Endodermal cell (in vitro differentiated cells): ENCODE data around the gene ERVMER34-1. TPM values are rescaled to one million over a fixed set of nuclear protein-coding genes. Genes with fewer than 3 reads are reported as not detected.
A peak's percentile ranks its signal among the peaks of the same experiment; 100 is the strongest.

Experiments used
- DNase-seq: peaks from one replicate; pipeline ENCODE4 v3.0.0-alpha.2; 2017
- H3K27ac ChIP-seq: 2 replicates; pipeline ENCODE4 v1.5.1; 2013; ENCODE audit warnings: mild to moderate bottlenecking, low read depth, low read length, moderate library complexity
- H3K27me3 ChIP-seq: 2 replicates; pipeline ENCODE4 v1.6.1; 2013; ENCODE audit warnings: mild to moderate bottlenecking, low read length, moderate library complexity; ENCODE audit not compliant: insufficient read depth, control insufficient read depth, poor library complexity, severe bottlenecking
- H3K36me3 ChIP-seq: 2 replicates; pipeline ENCODE4 v1.7.0; 2013; ENCODE audit warnings: mild to moderate bottlenecking, low read length, moderate library complexity; ENCODE audit not compliant: control insufficient read depth, insufficient read depth
- H3K4me1 ChIP-seq: one replicate; pipeline ENCODE4 v1.7.0; 2013; ENCODE audit warnings: low read length; ENCODE audit not compliant: control insufficient read depth, insufficient read depth
- H3K4me3 ChIP-seq: 2 replicates; pipeline ENCODE4 v1.5.1; 2013; ENCODE audit warnings: mild to moderate bottlenecking, low read length, moderate library complexity
- H3K9ac ChIP-seq: 2 replicates; pipeline ENCODE4 v1.6.1; 2013; ENCODE audit warnings: mild to moderate bottlenecking, low read length, moderate library complexity; ENCODE audit not compliant: poor library complexity, severe bottlenecking; ENCODE audit errors: extremely low read depth
- H3K9me3 ChIP-seq: 2 replicates; pipeline ENCODE4 v1.6.1; 2013; ENCODE audit warnings: mild to moderate bottlenecking, low read length, moderate library complexity; ENCODE audit not compliant: control insufficient read depth
- H3K27ac Mint-ChIP-seq: 2 replicates; pipeline ENCODE4 v1.8.0; 2020; ENCODE audit warnings: mixed read lengths
- H3K27me3 Mint-ChIP-seq: 2 replicates; pipeline ENCODE4 v1.8.0; 2021; ENCODE audit warnings: mild to moderate bottlenecking, mixed read lengths; ENCODE audit not compliant: insufficient read depth
- H3K36me3 Mint-ChIP-seq: 2 replicates; pipeline ENCODE4 v1.8.0; 2020; ENCODE audit warnings: low read depth, mixed read lengths
- H3K4me1 Mint-ChIP-seq: 2 replicates; pipeline ENCODE4 v1.8.0; 2020; ENCODE audit warnings: mixed read lengths
- H3K4me3 Mint-ChIP-seq: 2 replicates; pipeline ENCODE4 v1.8.0; 2020; ENCODE audit warnings: mild to moderate bottlenecking, moderate library complexity, mixed read lengths
- H3K9me3 Mint-ChIP-seq: 2 replicates; pipeline ENCODE4 v1.8.0; 2020; ENCODE audit warnings: mild to moderate bottlenecking, mixed read lengths
- CTCF ChIP-seq: fragments of 200-600 bp; sonication (generic); conservative IDR thresholded peaks from 2 replicates; pipeline ENCODE4 v1.5.0; 2021; ENCODE audit warnings: antibody characterized with exemption, mild to moderate bottlenecking
- WGBS, 2 experiments: methylation state at CpG; one replicate each; pipeline versions ENCODE4 v1.1.5 to v1.1.7; 2013; ENCODE audit warnings: missing lambda C conversion rate in 2 of 2, mixed read lengths in 1 of 2; ENCODE audit not compliant: insufficient coverage in 1 of 2, insufficient read length in 1 of 2; 5-methylcytosine and 5-hydroxymethylcytosine counted together
- total RNA-seq, 2 donors: library from RNA; stranded (reverse); fragmentation: NEBNext Ultra II Directional in 1 of 2; extraction: Animal tissue kit (Norgen Biotek cat#: 25700) in 1 of 2; gene quantifications; 2 replicates in 1 of 2; 3 replicates in 1 of 2; pipeline ENCODE4 v1.2.1, GENCODE V29; 2021

Gene ERVMER34-1
- total RNA-seq, 2 donors from 2014 or later, result 3.1 to 4.9 TPM

DNA sequence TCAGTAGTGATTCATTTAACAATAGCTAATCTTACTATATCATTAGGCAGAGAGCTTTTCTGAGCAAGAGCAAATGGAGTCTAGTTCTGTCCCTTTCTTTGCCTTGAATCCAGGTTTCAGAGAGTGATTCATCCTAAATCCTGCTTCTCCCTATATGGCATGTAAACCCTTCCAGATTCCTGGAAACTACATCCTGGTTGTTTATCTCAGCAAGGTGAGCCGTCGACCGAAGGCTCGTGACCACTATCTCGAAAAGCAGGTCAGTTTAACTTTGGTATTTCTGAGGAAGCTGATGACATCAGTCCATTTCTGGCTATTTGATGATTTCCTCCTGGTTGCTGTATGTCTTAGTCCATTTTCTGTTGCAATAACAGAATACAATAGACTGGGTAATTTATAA is 40.7 kb upstream of the ERVMER34-1 start:
- no peak overlapping the region for H3K27ac ChIP-seq
- H3K4me3 Mint-ChIP-seq, result no peak overlapping the region
- H3K27me3 ChIP-seq, result no peaks in the 10 kb centered on the region
- peaks cover 6% of the 10 kb centered on the region for H3K4me1 Mint-ChIP-seq
- no peak for TF ChIP-seq CTCF
- H3K27me3 Mint-ChIP-seq, result no peaks in the 10 kb centered on the region
- WGBS, 2 experiments, result 95% methylated on average over 5 of the region's 5 CpGs; no CpG with 5 or more reads in 1 of the 2 experiments
- H3K9me3 ChIP-seq, result no peaks in the 10 kb centered on the region
- H3K27ac Mint-ChIP-seq, result no peak overlapping the region
- DNase-seq, result no peak
- H3K9me3 Mint-ChIP-seq, result no peaks in the 10 kb centered on the region
- no peaks in the 10 kb centered on the region for H3K36me3 ChIP-seq
- H3K4me3 ChIP-seq, result no peak overlapping the region
- no peaks in the 10 kb centered on the region for H3K36me3 Mint-ChIP-seq
- no peak overlapping the region for H3K9ac ChIP-seq
- no peaks in the 10 kb centered on the region for H3K4me1 ChIP-seq

DNA sequence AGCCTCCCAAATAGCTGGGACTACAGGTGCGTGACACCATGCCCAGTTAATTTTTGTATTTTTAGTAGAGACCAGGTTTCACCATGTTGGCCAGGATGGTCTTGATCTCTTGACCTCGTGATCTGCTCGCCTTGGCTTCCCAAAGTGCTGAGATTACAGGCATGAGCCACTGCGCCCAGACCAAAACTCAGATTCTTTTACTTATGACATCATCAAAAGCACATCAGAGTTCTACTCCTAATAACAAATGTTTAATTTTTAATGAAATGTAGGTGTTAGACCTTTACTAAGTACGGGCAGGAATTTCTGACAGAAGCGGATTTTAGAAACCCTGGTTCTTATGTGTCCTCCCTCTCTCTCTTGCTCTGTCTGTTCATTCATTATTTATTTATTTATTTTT is 38.5 kb upstream of the ERVMER34-1 start:
- Mint-ChIP-seq H3K27ac (no peak overlapping the region), H3K9me3 (no peaks in the 10 kb centered on the region)
- WGBS, 2 experiments, result 75 to 91% methylated on average over 1 to 6 of the region's 6 CpGs

GRCh38 chr4:52788806-52789205 is 37.6 kb upstream of the ERVMER34-1 start:
- no peaks in the 10 kb centered on the region for H3K36me3 ChIP-seq
- no peak overlapping the region for H3K27ac ChIP-seq
- no peaks in the 10 kb centered on the region for H3K9me3 Mint-ChIP-seq
- no peaks in the 10 kb centered on the region for H3K9me3 ChIP-seq
- TF ChIP-seq CTCF, result no peak
- no peaks in the 10 kb centered on the region for H3K27me3 ChIP-seq
- H3K27ac Mint-ChIP-seq, result no peak overlapping the region
- no peaks in the 10 kb centered on the region for H3K36me3 Mint-ChIP-seq
- no peak overlapping the region for H3K9ac ChIP-seq
- no peaks in the 10 kb centered on the region for H3K27me3 Mint-ChIP-seq
- no peaks in the 10 kb centered on the region for H3K4me1 ChIP-seq
- H3K4me1 Mint-ChIP-seq, result peaks cover 6% of the 10 kb centered on the region
- no peak overlapping the region for H3K4me3 Mint-ChIP-seq
- no peak overlapping the region for H3K4me3 ChIP-seq
- peak; percentile 47 for DNase-seq
- 92 to 94% methylated on average over 5 to 6 of the region's 6 CpGs for WGBS, 2 experiments

More for the DNA sequence above, 38.5 kb upstream of the ERVMER34-1 start:
- TF ChIP-seq CTCF, result no peak
- Mint-ChIP-seq H3K36me3 (no peaks in the 10 kb centered on the region), H3K27me3 (no peaks in the 10 kb centered on the region), H3K4me3 (no peak overlapping the region), H3K4me1 (peaks cover 6% of the 10 kb centered on the region)
- H3K36me3 ChIP-seq, result no peaks in the 10 kb centered on the region
- DNase-seq, result no peak
- H3K9me3 ChIP-seq, result no peaks in the 10 kb centered on the region
- H3K4me1 ChIP-seq, result no peaks in the 10 kb centered on the region
- H3K9ac ChIP-seq, result no peak overlapping the region
- no peaks in the 10 kb centered on the region for H3K27me3 ChIP-seq
- H3K27ac ChIP-seq, result no peak overlapping the region
- no peak overlapping the region for H3K4me3 ChIP-seq
